Tibial nerve (tissue), 4 donors: ENCODE results near the gene RAD54L2. TPM values are rescaled to one million over a fixed set of nuclear protein-coding genes. Genes with fewer than 3 reads are reported as not detected.

ENCODE experiments used
- DNase-seq, 2 donors: peaks; one replicate each; pipeline ENCODE4 v3.0.0-alpha.2; 2019; ENCODE audit warnings: low spot score in 2 of 2
- H3K27ac ChIP-seq, 4 donors: fragments of 200-600 bp; sonication (generic) in 3 of 4; one replicate each; pipeline ENCODE4 v1.5.1; 2017 to 2019; ENCODE audit warnings: mild to moderate bottlenecking in 1 of 4
- H3K27me3 ChIP-seq, 2 donors: fragments of 200-600 bp; sonication (generic) in 1 of 2; one replicate each; pipeline versions ENCODE4 v1.5.1 to v1.6.0; 2017 to 2019
- H3K36me3 ChIP-seq, 3 donors: fragments of 200-600 bp; sonication (generic); one replicate each; pipeline ENCODE4 v1.5.1; 2018 to 2019
- H3K4me1 ChIP-seq, 4 donors: fragments of 200-600 bp; sonication (generic) in 3 of 4; one replicate each; pipeline ENCODE4 v1.5.1; 2017 to 2019
- H3K4me3 ChIP-seq, 4 donors: fragments of 200-600 bp; sonication (generic) in 3 of 4; one replicate each; pipeline ENCODE4 v1.5.1; 2017 to 2019; ENCODE audit warnings: mild to moderate bottlenecking in 1 of 4, moderate library complexity in 1 of 4
- H3K9me3 ChIP-seq, 4 donors: fragments of 200-600 bp; sonication (generic) in 3 of 4; one replicate each; pipeline ENCODE4 v1.5.1; 2017 to 2019
- EP300 ChIP-seq, 2 donors: sonication (generic); formaldehyde crosslinking; IDR thresholded peaks; one replicate each; pipeline ENCODE4 v1.6.1; 2017; ENCODE audit warnings: antibody characterized with exemption in 2 of 2, mild to moderate bottlenecking in 1 of 2
- POLR2A ChIP-seq, 2 donors: fragments of 450-650 bp; IDR thresholded peaks; one replicate each; pipeline ENCODE4 v1.6.1; 2017; ENCODE audit warnings: antibody characterized with exemption in 2 of 2, mild to moderate bottlenecking in 2 of 2, moderate library complexity in 2 of 2
- WGBS, 2 donors: methylation state at CpG; one replicate each; pipeline ENCODE4 v1.1.5; 2018; 5-methylcytosine and 5-hydroxymethylcytosine counted together
- total RNA-seq, 4 donors: library from RNA; depleted of rRNA; stranded (reverse); fragments of >200 nt; gene quantifications; one replicate each; pipeline ENCODE4 v1.1.0, GENCODE V29; 2016
- TF ChIP-seq, protein P1 (sequence below), 5 experiments: fragments of 200-600 bp in 3 of 5; fragments of 450-650 bp in 2 of 5; sonication (generic) in 3 of 5; IDR thresholded peaks; one replicate each; pipeline ENCODE4 v1.5.1; 2016 to 2019; ENCODE audit warnings: antibody characterized with exemption in 5 of 5, mild to moderate bottlenecking in 3 of 5, moderate library complexity in 2 of 5

Gene RAD54L2
- total RNA-seq, 4 donors from 2014 or later: 21.0 to 35.8 (median 28.5) TPM

DNA sequence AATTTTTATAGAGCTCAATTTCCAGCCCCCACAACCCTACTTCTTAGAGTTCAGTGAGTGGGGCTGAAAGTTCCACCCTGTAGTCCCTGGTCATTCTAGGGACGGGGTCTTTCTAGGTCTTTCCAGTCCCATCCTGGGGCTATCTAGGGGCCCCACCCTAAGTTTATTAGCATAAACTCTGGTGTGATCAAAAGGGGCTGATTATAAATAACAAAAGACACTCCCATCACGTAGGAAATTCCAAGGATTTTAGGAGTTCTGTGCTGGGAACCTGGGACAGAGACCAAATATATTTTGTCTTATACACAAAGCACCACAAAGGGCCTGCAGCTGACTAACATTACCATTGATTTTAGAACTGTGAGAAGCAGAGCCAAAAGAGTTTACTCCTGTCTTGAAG is 41.9 kb downstream of the RAD54L2 start:
- Histone ChIP-seq H3K9me3 (no peaks in the 10 kb centered on the region), H3K4me1 (peaks cover 0 to 19% (median 0%) of the 10 kb centered on the region in 4 donors), H3K27ac (no peak overlapping the region), H3K36me3 (peaks cover 0 to 16% (median 0%) of the 10 kb centered on the region in 3 donors), H3K4me3 (no peak overlapping the region), H3K27me3 (no peaks in the 10 kb centered on the region)
- no peak for DNase-seq
- WGBS, 2 donors: 48 to 62% methylated on average over 2 of the region's 2 CpGs
- TF ChIP-seq EP300 (IDR thresholded peaks at IDR 0.05) (no peak), POLR2A (IDR thresholded peaks at IDR 0.05) (no peak)
- TF ChIP-seq, protein P1, sequence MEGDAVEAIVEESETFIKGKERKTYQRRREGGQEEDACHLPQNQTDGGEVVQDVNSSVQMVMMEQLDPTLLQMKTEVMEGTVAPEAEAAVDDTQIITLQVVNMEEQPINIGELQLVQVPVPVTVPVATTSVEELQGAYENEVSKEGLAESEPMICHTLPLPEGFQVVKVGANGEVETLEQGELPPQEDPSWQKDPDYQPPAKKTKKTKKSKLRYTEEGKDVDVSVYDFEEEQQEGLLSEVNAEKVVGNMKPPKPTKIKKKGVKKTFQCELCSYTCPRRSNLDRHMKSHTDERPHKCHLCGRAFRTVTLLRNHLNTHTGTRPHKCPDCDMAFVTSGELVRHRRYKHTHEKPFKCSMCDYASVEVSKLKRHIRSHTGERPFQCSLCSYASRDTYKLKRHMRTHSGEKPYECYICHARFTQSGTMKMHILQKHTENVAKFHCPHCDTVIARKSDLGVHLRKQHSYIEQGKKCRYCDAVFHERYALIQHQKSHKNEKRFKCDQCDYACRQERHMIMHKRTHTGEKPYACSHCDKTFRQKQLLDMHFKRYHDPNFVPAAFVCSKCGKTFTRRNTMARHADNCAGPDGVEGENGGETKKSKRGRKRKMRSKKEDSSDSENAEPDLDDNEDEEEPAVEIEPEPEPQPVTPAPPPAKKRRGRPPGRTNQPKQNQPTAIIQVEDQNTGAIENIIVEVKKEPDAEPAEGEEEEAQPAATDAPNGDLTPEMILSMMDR (IDR thresholded peaks at IDR 0.05): no peak

DNA sequence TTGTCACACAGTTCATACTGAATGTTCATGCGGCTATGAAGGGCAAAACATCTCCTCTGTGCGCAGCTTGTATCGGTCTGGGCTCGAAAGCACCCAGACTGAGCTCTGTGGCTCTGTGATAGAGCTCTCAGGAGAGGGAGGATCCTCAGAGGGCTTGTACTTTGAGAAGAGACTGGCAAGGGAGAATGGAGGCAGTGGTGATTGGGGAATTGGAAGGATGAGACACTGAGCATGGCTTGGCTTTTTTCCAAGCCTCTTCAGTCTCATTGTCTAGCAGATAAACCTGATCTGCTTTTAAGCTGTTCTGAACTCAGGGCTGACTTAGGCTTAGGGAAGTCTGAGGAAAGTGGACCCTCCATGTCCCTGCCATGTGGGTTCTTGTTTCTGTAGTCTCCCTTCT is 43.0 kb downstream of the RAD54L2 start:
- 77 to 82% methylated on average over 4 of the region's 4 CpGs for WGBS, 2 donors

DNA sequence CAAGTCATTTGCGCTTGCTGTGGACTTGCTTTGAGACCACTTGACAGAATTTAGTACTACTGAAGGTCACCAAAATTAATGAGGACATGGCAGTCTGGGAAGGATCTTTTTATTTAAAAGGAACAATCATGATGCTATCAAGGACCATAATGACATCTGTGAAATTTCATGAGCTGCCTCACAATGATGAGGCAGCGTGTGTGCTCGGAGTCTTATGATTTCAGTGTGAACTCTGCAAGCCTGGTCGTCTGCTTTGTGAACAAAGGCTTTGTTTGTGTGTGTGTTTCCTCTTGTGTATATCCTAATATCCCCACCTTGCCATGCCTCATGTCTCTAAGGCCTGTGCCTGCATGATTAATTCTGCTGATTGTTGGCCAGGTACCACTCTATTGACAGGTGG is 46.7 kb downstream of the RAD54L2 start:
- Histone ChIP-seq H3K9me3 (no peaks in the 10 kb centered on the region), H3K4me3 (no peak overlapping the region), H3K27me3 (no peaks in the 10 kb centered on the region), H3K4me1 (peaks cover 0 to 39% (median 0%) of the 10 kb centered on the region in 4 donors), H3K36me3 (peaks cover 0 to 5% (median 0%) of the 10 kb centered on the region in 3 donors), H3K27ac (peak overlapping the region in 1 of 4 donors; percentile 13)
- DNase-seq: no peak
- WGBS, 2 donors: 52 to 61% methylated on average over 4 of the region's 4 CpGs
- TF ChIP-seq, protein P1 (IDR thresholded peaks at IDR 0.05): no peak
- TF ChIP-seq EP300 (IDR thresholded peaks at IDR 0.05): no peak

More for the DNA sequence above, 43.0 kb downstream of the RAD54L2 start:
- Histone ChIP-seq H3K9me3 (no peaks in the 10 kb centered on the region), H3K4me1 (peaks cover 0 to 27% (median 0%) of the 10 kb centered on the region in 4 donors), H3K4me3 (no peak overlapping the region), H3K36me3 (peaks cover 0 to 16% (median 0%) of the 10 kb centered on the region in 3 donors), H3K27ac (peak overlapping the region in 1 of 4 donors; percentile 28), H3K27me3 (no peaks in the 10 kb centered on the region)
- TF ChIP-seq EP300 (IDR thresholded peaks at IDR 0.05) (no peak), POLR2A (IDR thresholded peaks at IDR 0.05) (no peak)
- TF ChIP-seq, protein P1 (IDR thresholded peaks at IDR 0.05): no peak
- DNase-seq: no peak

DNA sequence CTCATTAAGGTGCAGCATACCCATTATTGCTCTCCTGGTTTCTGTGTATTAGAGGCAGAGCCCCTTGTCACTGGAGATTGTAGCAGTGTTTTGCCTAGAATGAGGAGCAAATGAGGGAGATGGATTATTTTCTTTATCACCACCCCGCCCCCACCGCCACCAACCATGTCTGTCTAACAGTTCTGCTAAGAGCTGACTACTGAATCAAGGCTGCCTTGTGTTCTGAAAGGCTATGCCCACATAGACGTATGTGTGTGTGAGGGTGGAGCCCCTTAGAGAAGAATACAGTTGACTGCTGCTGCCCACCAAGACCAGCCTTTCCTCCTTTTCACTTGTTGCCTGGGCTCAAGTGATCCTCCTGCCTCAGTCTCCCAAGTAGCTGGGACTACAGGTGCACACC is 47.4 kb downstream of the RAD54L2 start:
- Histone ChIP-seq H3K4me1 (peaks cover 0 to 39% (median 0%) of the 10 kb centered on the region in 4 donors), H3K27ac (peak overlapping the region in 2 of 4 donors; percentile 13 to 20)
- DNase-seq: no peak

More for the DNA sequence above, 47.4 kb downstream of the RAD54L2 start:
- Histone ChIP-seq H3K36me3 (peaks cover 0 to 12% (median 0%) of the 10 kb centered on the region in 3 donors), H3K4me3 (no peak overlapping the region), H3K9me3 (no peaks in the 10 kb centered on the region), H3K27me3 (no peaks in the 10 kb centered on the region)
- TF ChIP-seq EP300 (IDR thresholded peaks at IDR 0.05): no peak
- TF ChIP-seq, protein P1 (IDR thresholded peaks at IDR 0.05): no peak
- TF ChIP-seq POLR2A (IDR thresholded peaks at IDR 0.05): no peak
- WGBS, 2 donors: 68 to 78% methylated on average over 3 of the region's 3 CpGs

Other genes starting within 250 kb of the RAD54L2 start
- 10 to 100 TPM in 3 of 4 donors, 1 to 10 TPM in 1; 9.8 to 28.4 (median 23.0) TPM for gene MANF, start 153.4 kb upstream of the RAD54L2 start, total RNA-seq
- 10 to 100 TPM; 22.6 to 32.4 (median 26.0) TPM for gene RBM15B, start 147.4 kb upstream of the RAD54L2 start, total RNA-seq
- 10 to 100 TPM; 15.7 to 23.2 (median 18.1) TPM for gene DCAF1, start 38.7 kb upstream of the RAD54L2 start, total RNA-seq
- gene TEX264, start 132.5 kb downstream of the RAD54L2 start, total RNA-seq: 10 to 100 TPM; 68.8 to 80.0 (median 73.2) TPM
- 1 to 10 TPM in 2 of 4 donors, under 1 TPM in 2; 0.59 to 2.6 (median 0.91) TPM for gene GRM2, start 168.3 kb downstream of the RAD54L2 start, total RNA-seq
- gene IQCF6, start 240.5 kb downstream of the RAD54L2 start, total RNA-seq: not detected